Lower lobe of right lung (tissue), 2 donors: ENCODE results near the gene ROR1. TPM values are rescaled to one million over a fixed set of nuclear protein-coding genes. Genes with fewer than 3 reads are reported as not detected.

ENCODE experiments used
- ATAC-seq, 2 donors: fragments of 200-7000 bp; cut with Tn5 transposase; one replicate each; pipeline ENCODE4 v1.9.1; 2020 to 2022; ENCODE audit warnings: mild to moderate bottlenecking in 2 of 2, moderate library complexity in 2 of 2
- DNase-seq: peaks from one replicate; pipeline ENCODE4 v3.0.0-alpha.2; 2020
- H3K27ac ChIP-seq: fragments of 200-600 bp; one replicate; pipeline ENCODE4 v1.8.0; 2022
- H3K27me3 ChIP-seq: fragments of 200-600 bp; one replicate; pipeline ENCODE4 v1.8.0; 2022; ENCODE audit warnings: low read depth
- H3K36me3 ChIP-seq: fragments of 200-600 bp; one replicate; pipeline ENCODE4 v1.8.0; 2022; ENCODE audit warnings: mild to moderate bottlenecking
- H3K4me1 ChIP-seq: fragments of 200-600 bp; one replicate; pipeline ENCODE4 v1.8.0; 2022
- H3K4me3 ChIP-seq: fragments of 200-600 bp; one replicate; pipeline ENCODE4 v1.8.0; 2022; ENCODE audit warnings: mild to moderate bottlenecking
- H3K9me3 ChIP-seq: fragments of 200-600 bp; one replicate; pipeline ENCODE4 v1.8.0; 2022
- CTCF ChIP-seq: fragments of 200-600 bp; IDR thresholded peaks from one replicate; pipeline ENCODE4 v1.8.0; 2022; ENCODE audit warnings: antibody characterized with exemption, mild to moderate bottlenecking
- intact Hi-C: fragments of 100-400 bp; cut with DNase I; formaldehyde crosslinking; loops from one replicate; pipeline ENCODE4 v1.11.0; 2022
- total RNA-seq: library from RNA; stranded (reverse); fragmentation: NEBNext Ultra II Directional; extraction: Animal tissue kit (Norgen Biotek cat#: 25700); gene quantifications from one replicate; pipeline ENCODE4 v1.2.1, GENCODE V29; 2021
- donor health status: DM: no; HTN: yes; CAD: no; lungs with severe emphysema.

ROR1 gene
- total RNA-seq, 1 donor from 2014 or later: 15.8 TPM

- no peak for TF ChIP-seq CTCF
- Histone ChIP-seq H3K36me3 (no peaks in the 10 kb centered on the region), H3K27ac (no peak overlapping the region), H3K4me1 (no peaks in the 10 kb centered on the region), H3K4me3 (no peak overlapping the region), H3K27me3 (no peaks in the 10 kb centered on the region), H3K9me3 (no peaks in the 10 kb centered on the region)
- intact Hi-C loops: no loop called here
- ATAC-seq (no peak), DNase-seq (no peak)
Measured at GRCh38 chr1:63935553-63935952, 161.7 kb downstream of the ROR1 start.

- no peak for TF ChIP-seq CTCF
- Histone ChIP-seq H3K4me3 (no peak overlapping the region), H3K27me3 (no peaks in the 10 kb centered on the region), H3K36me3 (no peaks in the 10 kb centered on the region), H3K9me3 (no peaks in the 10 kb centered on the region), H3K27ac (no peak overlapping the region), H3K4me1 (no peaks in the 10 kb centered on the region)
- DNase-seq (no peak), ATAC-seq (no peak)
- intact Hi-C loops: no loop called here
Measured at GRCh38 chr1:63936276-63936675, 162.5 kb downstream of the ROR1 start.

GRCh38 chr1:63936801-63937200, 163.0 kb downstream of the ROR1 start:
- ATAC-seq (no peak), DNase-seq (no peak)
- intact Hi-C loops: no loop called here
- Histone ChIP-seq H3K9me3 (no peaks in the 10 kb centered on the region), H3K4me1 (no peaks in the 10 kb centered on the region), H3K27ac (no peak overlapping the region), H3K4me3 (no peak overlapping the region), H3K27me3 (no peaks in the 10 kb centered on the region), H3K36me3 (no peaks in the 10 kb centered on the region)
- TF ChIP-seq CTCF: no peak

- Histone ChIP-seq H3K27ac (no peak overlapping the region), H3K4me3 (no peak overlapping the region), H3K27me3 (no peaks in the 10 kb centered on the region), H3K9me3 (no peaks in the 10 kb centered on the region), H3K4me1 (no peaks in the 10 kb centered on the region), H3K36me3 (no peaks in the 10 kb centered on the region)
- TF ChIP-seq CTCF: no peak
- ATAC-seq: no peak
- intact Hi-C loops: no loop called here
- DNase-seq: no peak
Measured at GRCh38 chr1:63937461-63938022, 163.7 kb downstream of the ROR1 start.

GRCh38 chr1:63940440-63940839, 166.6 kb downstream of the ROR1 start:
- no peaks in the 10 kb centered on the region for H3K27me3 ChIP-seq
- H3K4me3 ChIP-seq: no peak overlapping the region
- DNase-seq (no peak), ATAC-seq (no peak)
- H3K27ac ChIP-seq: no peak overlapping the region
- H3K36me3 ChIP-seq: no peaks in the 10 kb centered on the region
- TF ChIP-seq CTCF: no peak
- H3K4me1 ChIP-seq: no peaks in the 10 kb centered on the region
- H3K9me3 ChIP-seq: no peaks in the 10 kb centered on the region
- intact Hi-C loops: no loop called here

- ATAC-seq (no peak), DNase-seq (no peak)
- H3K36me3 ChIP-seq: no peaks in the 10 kb centered on the region
- TF ChIP-seq CTCF: no peak
- H3K4me3 ChIP-seq: no peak overlapping the region
- H3K27me3 ChIP-seq: no peaks in the 10 kb centered on the region
- H3K27ac ChIP-seq: no peak overlapping the region
- no peaks in the 10 kb centered on the region for H3K4me1 ChIP-seq
- intact Hi-C loops: no loop called here
- no peaks in the 10 kb centered on the region for H3K9me3 ChIP-seq
Measured at GRCh38 chr1:63943393-63943792, 169.6 kb downstream of the ROR1 start.
